ENCODE measurements around the gene STRBP.
A peak's percentile ranks its signal among the peaks of the same experiment; 100 is the strongest.
"Not testable (repeated sequence)": the region's sequence is repeated elsewhere in the genome, so short reads cannot be mapped to it uniquely, and the experiment has no call there.

The STRBP gene

DNA sequence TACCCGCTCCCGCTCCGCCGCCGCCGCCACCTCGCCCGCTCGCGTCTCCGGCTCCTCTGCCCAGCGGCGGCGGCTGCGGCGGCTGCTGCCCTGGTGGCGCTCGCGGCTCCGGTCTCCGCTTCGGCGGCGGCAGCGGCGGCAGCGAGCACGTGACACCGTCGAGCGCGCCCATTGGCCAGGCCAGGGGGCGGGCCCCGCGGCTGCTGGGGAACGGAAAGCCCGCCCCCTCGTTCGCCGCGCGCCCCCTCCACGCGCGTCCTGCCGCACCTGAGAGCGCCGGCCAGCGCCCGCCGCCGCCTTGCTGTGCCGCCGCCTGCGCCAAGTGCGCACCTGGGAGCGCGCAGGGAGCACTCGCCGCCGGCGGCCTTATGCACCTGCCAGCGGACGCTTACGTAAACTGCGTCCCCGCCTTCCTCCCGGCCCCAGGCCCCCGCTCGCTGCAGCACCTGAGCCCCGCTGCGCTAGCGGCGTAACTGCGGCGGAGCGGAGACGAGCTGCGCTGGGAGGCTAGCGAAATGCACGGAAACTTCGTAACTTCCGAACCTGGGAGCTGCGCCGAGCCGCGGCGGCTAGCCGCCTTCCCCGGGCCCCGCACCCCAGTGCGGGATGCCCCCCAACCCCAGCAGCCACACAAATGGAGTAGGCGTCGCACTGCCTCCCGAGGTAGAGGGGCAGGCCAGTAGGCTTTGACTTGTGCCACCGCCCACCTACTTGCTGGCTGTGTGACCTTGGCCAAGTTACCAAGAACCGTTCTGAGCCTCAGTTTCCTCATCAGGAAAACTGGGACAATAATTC is at the start of gene STRBP:
TSS of gene STRBP (minus strand) at position 122 of the 795 bp plus-strand sequence. CDS start 84,452 bp downstream, outside the sequence.
- peak; percentile 96 for DNase-seq (ENCODE audit: low spot score)

DNA sequence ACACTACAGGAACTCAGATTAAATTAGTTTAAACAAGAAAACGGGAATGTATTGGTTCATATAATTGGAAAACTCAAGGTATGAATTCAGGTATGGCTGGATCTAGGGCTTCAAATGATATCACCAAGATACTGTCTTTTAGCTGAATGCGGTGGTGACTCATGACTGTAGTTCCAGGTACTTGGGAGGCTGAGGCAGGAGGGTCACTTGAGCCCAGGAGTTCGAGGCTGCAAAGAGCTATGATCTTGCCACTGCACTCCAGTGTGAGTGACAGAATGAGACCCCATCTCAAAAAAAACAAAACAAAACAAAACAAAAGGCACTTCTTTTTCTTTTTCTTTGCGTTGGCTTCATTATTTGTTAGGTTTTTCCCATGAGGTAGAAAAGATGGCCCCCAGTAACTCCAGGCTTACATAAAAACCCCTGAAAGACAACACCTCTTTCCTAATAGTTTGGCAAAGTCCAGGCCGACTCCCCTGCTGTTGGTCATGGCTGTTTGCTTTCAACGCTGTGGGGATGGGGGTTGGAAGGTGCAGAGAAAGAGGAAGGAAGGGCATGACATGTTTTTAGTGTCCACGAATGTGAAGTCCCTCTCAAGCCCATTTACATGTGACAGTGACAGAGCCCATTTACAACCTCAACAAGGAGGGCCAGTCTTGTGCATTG is 47.8 kb upstream of the STRBP start:
- no peak for DNase-seq (ENCODE audit: low spot score)

DNA sequence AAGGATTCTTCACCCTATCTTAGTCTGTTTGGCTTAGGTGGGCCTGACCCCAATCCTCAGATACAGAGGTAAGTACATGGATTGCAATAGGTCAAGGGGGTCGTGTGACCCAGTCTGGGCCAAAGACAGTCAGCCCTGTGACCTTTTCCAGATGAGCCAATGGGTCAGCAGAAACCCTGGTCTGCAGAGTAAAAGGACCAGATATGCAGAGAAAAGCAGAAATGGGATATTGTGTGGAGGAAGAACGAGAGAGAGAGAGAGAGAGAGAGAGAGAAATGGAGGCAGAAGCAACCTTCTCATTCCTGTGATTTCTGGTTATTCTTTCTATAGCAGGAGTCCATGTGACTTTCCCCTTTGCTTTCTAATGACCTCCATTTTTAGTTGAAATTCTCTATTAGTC is 47.2 kb upstream of the STRBP start:
- DNase-seq (ENCODE audit: low spot score) = no peak

- DNase-seq (ENCODE audit: low spot score) = no peak
Observed at GRCh38 chr9:123314617-123315016, 46.2 kb upstream of the STRBP start.

DNA sequence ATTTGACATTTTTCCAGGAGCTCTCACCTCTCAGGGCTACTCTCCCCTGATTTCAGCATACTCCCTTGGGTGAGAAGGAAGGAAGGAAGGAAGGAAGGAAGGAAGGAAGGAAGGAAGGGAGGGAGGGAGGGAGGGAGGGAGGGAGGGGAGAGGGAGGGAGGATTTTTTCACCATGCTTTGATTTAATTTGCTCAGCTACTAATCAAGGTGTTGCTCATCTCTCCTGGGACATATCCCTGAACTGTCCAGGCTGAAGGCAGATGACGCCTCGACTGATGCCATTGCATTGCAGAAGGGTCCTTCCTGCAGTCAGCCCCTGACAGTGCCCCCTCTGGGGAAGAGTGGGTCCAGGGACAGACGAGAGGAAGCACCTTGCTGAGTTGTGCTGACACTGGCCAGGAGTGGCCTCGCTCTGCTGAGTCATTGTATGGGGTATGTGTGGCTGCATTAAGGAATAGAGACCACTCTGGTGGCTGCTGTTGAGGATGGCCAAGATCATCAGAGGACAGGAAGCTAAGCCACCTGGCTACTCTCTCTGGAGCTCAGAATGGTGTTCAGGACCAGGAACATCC is 44.0 kb upstream of the STRBP start:
- no peak for DNase-seq (ENCODE audit: low spot score)

DNA sequence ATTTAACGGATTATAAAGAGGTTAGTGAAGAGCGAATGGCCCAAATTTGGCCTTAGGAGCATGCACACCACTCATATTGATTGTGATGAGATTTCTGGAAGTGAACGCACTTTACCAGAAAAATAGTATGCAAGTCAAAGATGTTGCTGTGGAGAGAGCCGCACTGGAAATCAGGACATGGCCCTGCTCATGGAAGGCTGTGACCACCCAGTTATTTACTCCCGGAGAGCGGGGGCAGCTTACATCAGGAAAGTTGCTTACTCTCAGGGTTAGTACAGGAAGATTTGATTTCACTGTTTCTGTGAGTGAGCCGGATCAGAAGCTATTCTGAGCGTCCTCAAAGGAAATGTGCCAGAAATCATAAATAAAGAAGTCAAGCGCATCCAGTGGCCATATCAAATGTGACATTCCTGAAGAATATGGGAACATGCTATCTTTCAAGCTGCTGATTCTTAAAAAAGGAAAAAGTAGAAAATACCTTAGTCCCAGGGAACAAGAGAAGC is 42.9 kb upstream of the STRBP start:
- DNase-seq (ENCODE audit: low spot score) = no peak

- no peak for DNase-seq (ENCODE audit: low spot score)
Observed at GRCh38 chr9:123310551-123311249, 42.3 kb upstream of the STRBP start.

DNA sequence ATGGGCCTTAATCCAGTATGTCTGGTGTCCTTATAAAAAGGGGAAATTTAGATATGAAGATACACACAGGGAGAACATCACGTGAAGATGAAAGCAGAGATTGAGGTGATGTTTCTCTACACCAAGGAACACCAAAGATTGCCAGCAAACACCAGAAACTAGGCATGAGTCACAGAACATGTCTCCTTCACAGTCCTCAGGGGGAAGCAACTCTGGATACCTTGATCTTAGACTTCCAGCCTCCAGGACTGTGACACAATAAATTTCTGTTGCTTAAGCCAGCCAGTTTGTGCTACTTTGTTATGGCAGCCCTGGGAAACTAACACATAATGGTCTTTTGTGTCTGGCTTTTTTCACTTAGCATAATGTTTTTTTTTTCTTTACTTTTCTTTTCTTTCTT is 41.2 kb upstream of the STRBP start:
- DNase-seq (ENCODE audit: low spot score) = no peak

DNA sequence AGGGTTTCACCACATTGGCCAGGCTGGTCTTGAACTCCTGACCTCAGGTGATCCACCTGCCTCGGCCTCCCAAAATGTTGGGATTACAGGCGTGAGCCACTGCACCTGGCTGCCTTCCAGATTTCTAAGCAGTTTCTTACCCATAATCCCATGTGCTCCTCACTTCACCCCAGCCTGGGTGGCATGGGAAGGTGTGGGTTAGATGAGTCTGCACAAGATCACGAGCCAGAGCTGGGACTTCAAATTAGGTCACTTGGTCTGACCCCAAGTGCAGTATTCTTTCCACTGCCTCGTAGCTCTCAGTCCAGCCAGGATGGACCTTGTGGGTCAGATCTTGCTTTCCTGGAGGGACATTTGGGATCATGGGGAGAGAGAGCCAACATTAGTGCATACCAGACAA is 37.5 kb upstream of the STRBP start:
- no peak for DNase-seq (ENCODE audit: low spot score)

GRCh38 chr9:123304340-123304691 is 35.9 kb upstream of the STRBP start:
- no peak for DNase-seq (ENCODE audit: low spot score)

GRCh38 chr9:123302348-123303214 is 34.2 kb upstream of the STRBP start:
- no peak for DNase-seq (ENCODE audit: low spot score)

- not testable (repeated sequence) for DNase-seq (ENCODE audit: low spot score)
Observed at GRCh38 chr9:123301936-123302335, 33.5 kb upstream of the STRBP start.

DNA sequence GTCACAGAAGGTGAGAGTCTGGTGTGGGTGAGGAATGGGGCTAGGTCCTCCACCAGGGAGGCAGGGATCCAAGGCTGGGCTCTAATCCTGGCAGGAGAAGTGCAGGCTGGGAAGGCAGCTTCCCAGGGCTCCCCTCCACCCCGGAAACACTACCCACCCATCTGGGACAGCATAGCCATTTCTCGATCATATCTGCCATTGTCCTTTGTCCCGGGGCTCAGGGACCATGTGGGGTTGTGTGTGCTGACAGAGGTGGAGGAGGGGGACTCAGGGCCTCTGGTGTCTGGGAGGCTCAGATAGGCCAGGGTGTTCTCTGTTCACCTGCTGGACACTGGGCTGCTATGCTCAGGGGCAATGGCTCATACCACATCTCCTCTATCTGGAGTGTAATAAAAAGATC is 32.2 kb upstream of the STRBP start:
- DNase-seq (ENCODE audit: low spot score) = no peak

DNA sequence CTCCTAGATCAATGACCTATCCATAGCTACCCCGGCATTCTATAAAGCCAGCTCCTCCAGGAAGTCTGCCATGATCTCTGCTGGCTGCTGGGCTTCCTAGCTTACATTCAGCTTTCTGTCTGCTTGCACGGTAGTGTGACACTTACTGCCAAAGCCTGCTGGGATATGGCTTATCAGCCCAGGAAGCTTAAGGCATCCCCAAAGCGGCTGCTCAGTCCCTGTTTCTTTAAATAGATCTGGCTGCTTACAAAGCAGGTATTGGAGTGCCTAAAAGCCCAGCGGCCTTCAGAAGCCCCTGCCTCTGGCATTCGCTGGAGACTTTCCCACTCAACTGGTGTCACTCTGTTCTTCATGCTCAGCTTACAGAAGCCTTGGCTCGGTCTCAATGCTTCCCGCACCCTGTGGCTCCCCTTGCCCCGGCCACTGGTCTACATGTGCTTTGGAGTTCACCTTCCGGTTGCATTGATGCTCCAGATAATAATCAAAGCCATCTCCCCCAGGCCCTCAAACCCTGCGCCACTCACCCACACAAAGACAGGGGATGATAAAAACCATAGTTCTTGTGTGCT is 31.3 kb upstream of the STRBP start:
- DNase-seq (ENCODE audit: low spot score) = no peak

- no peak for DNase-seq (ENCODE audit: low spot score)
Observed at GRCh38 chr9:123296174-123296573, 27.8 kb upstream of the STRBP start.

GRCh38 chr9:123291736-123292135 is 23.4 kb upstream of the STRBP start:
- no peak for DNase-seq (ENCODE audit: low spot score)

DNA sequence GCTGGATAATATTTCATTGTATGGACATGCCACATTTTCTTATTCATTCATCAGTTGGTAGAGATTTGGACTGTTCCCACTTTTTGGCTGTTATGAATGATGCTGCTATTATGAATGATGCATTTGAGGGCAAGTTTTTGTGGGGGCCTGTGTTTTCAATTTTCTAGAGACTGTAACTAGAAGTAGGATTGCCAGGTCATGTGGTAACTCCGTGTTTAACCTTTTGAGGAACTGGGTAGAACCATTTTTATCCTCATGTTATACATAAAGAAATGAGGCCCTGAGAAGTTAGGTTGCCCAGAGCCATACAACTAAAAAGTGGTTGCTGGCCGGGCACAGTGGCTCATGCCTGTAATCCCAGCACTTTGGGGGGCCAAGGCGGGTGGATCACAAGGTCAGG is 22.4 kb upstream of the STRBP start:
- no peak for DNase-seq (ENCODE audit: low spot score)

DNA sequence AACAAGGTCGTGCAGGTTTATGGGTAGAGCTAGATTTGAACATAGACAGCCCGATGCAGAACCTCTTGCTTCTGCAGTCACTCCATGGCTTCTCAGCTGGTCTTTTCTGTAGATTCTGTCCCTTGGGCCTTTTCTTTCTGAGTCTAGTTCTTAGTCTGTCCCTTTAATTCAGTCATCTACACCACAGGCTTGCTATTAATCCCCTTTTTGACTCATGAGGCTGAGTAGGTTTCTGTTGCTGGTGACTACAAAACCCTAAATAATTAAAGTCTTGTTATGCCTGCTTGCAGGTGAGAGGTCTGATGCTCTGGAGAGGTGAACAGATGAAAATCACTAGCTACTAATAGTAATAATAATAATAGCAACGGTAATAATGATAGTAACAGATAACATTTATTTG is 19.3 kb upstream of the STRBP start:
- no peak for DNase-seq (ENCODE audit: low spot score)

DNA sequence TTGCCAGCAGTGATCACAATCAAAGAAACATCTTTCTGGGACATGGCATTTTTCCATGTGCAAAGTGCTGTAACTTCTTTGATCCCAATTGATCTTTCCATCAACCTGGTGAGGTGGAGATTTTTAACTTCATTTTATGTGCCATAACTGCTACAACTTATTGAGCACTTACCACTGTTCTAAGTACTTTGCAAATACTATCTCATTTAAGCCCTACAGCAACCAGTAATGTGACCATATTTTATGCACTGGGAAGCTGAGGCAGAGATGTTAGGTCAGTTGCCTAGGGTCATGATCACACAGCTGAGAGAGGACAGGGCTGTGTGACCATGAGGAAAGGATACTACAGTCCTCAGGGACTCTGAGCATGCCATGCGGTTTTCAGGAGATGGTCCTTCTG is 17.9 kb upstream of the STRBP start:
- DNase-seq (ENCODE audit: low spot score) = no peak

- DNase-seq (ENCODE audit: low spot score) = no peak
Observed at GRCh38 chr9:123284656-123285055, 16.3 kb upstream of the STRBP start.

DNA sequence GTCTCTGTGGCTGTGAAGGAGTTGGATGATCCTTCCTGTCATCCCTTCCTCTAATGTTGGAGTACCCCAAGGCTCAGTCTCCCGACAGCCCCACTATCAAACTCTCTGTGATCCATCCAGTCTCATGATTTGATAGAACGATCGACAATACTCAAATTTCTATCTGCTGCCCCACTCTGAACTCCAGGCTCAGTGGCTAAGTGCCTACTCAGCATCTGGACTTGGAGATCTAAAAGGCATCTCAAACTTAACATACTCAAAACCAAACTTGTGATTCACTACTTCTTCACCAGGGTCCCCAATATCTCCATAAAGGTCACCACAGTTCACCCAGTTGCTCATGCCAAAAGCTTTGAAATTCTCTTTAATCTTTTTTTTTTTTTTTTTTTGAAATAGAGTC is 15.1 kb upstream of the STRBP start:
- no peak for DNase-seq (ENCODE audit: low spot score)
